ENCODE results near the gene TMEM26.

Gene TMEM26

DNA sequence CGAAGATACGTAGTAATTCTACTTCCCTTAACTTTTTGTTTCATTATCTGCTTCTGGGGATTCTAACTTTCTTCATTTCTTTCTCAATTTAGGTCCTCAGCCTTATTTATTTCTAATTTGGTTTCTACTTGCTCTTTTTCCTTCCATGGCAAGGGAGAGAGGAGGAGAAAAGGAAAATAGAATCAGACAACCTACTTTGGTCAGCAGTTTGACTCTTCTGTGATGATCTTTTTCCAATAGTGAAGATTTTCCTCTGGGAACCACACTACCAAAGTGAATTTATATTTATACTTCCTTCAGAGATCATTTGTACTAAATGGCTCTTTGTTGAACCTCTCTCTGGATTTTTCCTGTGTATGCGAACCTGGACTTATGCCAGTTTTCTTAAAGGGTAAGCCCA, 90.2 kb downstream of the TMEM26 start:
- H3K27me3 ChIP-seq (replicated peaks in 2 of 5; ENCODE audit: control insufficient read depth in 4 of 5, insufficient read depth in 5 of 5, low read length in 4 of 5): no peaks in the 10 kb centered on the region
- CTCF ChIA-PET: no interaction called here
- H3K27ac ChIP-seq (ENCODE audit: insufficient read depth in 1 of 2, low read depth in 1 of 2, low read length in 2 of 2, poor library complexity in 1 of 2, severe bottlenecking in 2 of 2): no peak overlapping the region
- H3K9me3 ChIP-seq (ENCODE audit: control extremely low read depth in 1 of 5, control insufficient read depth in 4 of 5, insufficient read depth in 2 of 5, low read depth in 1 of 5, low read length in 4 of 5): no peaks in the 10 kb centered on the region
- POLR2A ChIA-PET: no interaction called here
- WGBS (ENCODE audit: insufficient coverage): 90% methylated on average over 2 of the region's 3 CpGs
- no peaks in the 10 kb centered on the region for H3K36me3 ChIP-seq (ENCODE audit: control insufficient read depth in 4 of 4, insufficient read depth in 4 of 4, low read length in 3 of 4)
- H3K4me1 ChIP-seq (ENCODE audit: control extremely low read depth in 1 of 4, control insufficient read depth in 4 of 4, insufficient read depth in 4 of 4, low read length in 3 of 4): no peaks in the 10 kb centered on the region
- H3K4me3 ChIP-seq (ENCODE audit: control insufficient read depth in 1 of 7, extremely low read depth in 1 of 7, insufficient read depth in 4 of 7, low read depth in 2 of 7, low read length in 6 of 7): no peak overlapping the region
- DNase-seq: no peak

DNA sequence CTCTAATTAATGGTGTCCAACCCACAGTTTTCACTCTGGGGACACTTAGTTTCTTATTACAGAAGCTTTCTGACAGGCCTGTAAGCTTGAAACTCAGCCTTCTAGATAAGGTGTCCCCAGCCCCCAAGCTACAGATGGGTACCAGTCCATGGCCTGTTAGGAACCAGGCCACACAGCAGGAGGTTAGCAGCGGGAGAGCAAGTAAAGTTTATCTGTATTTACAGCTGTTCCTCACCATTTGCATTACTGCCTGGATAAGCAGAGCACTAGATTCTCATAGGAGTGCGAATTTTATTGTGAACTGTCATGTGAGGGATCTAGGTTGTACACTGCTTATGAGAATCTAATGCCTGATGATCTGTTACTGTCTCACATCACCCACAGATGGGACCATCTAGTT, 93.7 kb downstream of the TMEM26 start:
- DNase-seq: no peak
- no peaks in the 10 kb centered on the region for H3K9me3 ChIP-seq (ENCODE audit: control extremely low read depth in 1 of 5, control insufficient read depth in 4 of 5, insufficient read depth in 2 of 5, low read depth in 1 of 5, low read length in 4 of 5)
- H3K4me1 ChIP-seq (ENCODE audit: control extremely low read depth in 1 of 4, control insufficient read depth in 4 of 4, insufficient read depth in 4 of 4, low read length in 3 of 4): no peaks in the 10 kb centered on the region
- WGBS (ENCODE audit: insufficient coverage): 100% methylated on average over 1 of the region's 2 CpGs
- no peaks in the 10 kb centered on the region for H3K27me3 ChIP-seq (replicated peaks in 2 of 5; ENCODE audit: control insufficient read depth in 4 of 5, insufficient read depth in 5 of 5, low read length in 4 of 5)
- ChIA-PET CTCF (no interaction called here), POLR2A (no interaction called here)
- no peak overlapping the region for H3K27ac ChIP-seq (ENCODE audit: insufficient read depth in 1 of 2, low read depth in 1 of 2, low read length in 2 of 2, poor library complexity in 1 of 2, severe bottlenecking in 2 of 2)
- H3K4me3 ChIP-seq (ENCODE audit: control insufficient read depth in 1 of 7, extremely low read depth in 1 of 7, insufficient read depth in 4 of 7, low read depth in 2 of 7, low read length in 6 of 7): no peak overlapping the region
- no peaks in the 10 kb centered on the region for H3K36me3 ChIP-seq (ENCODE audit: control insufficient read depth in 4 of 4, insufficient read depth in 4 of 4, low read length in 3 of 4)

DNA sequence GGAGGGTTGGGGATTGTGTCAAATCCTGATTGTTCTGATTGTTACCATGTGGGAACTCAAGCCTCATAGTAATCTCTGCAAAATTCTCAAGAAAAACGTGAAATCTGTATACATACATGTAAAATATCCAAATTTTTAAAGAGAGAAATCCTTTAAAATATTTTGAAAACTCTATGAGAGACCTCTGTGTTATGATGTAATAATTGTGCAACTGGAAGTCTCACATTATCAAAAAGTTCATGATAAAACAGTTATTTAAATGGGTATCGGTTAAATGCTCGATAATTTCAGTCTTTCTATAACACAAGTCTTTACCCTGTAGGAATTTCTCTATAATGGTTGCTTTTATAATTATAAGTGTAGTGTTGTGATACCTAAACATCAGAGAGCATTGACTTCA, 95.5 kb downstream of the TMEM26 start:
- Histone ChIP-seq H3K36me3 (ENCODE audit: control insufficient read depth in 4 of 4, insufficient read depth in 4 of 4, low read length in 3 of 4) (no peaks in the 10 kb centered on the region), H3K4me3 (ENCODE audit: control insufficient read depth in 1 of 7, extremely low read depth in 1 of 7, insufficient read depth in 4 of 7, low read depth in 2 of 7, low read length in 6 of 7) (no peak overlapping the region), H3K27ac (ENCODE audit: insufficient read depth in 1 of 2, low read depth in 1 of 2, low read length in 2 of 2, poor library complexity in 1 of 2, severe bottlenecking in 2 of 2) (no peak overlapping the region), H3K27me3 (replicated peaks in 2 of 5; ENCODE audit: control insufficient read depth in 4 of 5, insufficient read depth in 5 of 5, low read length in 4 of 5) (no peaks in the 10 kb centered on the region), H3K4me1 (ENCODE audit: control extremely low read depth in 1 of 4, control insufficient read depth in 4 of 4, insufficient read depth in 4 of 4, low read length in 3 of 4) (no peaks in the 10 kb centered on the region), H3K9me3 (ENCODE audit: control extremely low read depth in 1 of 5, control insufficient read depth in 4 of 5, insufficient read depth in 2 of 5, low read depth in 1 of 5, low read length in 4 of 5) (no peaks in the 10 kb centered on the region)
- WGBS (ENCODE audit: insufficient coverage): no CpG with 5 or more reads among the region's 3 CpGs
- no peak for DNase-seq
- POLR2A ChIA-PET: no interaction called here
- CTCF ChIA-PET: no interaction called here

Data from common myeloid progenitor, CD34-positive (primary cell).